Cerebellar cortex (tissue), 1 donor: ENCODE results near the gene ARGLU1.
A peak's percentile ranks its signal among the peaks of the same experiment; 100 is the strongest.
"Not testable (repeated sequence)": the region's sequence is repeated elsewhere in the genome, so short reads cannot be mapped to it uniquely, and the experiment has no call there.

Experiments
- DNase-seq: peaks from one replicate; pipeline ENCODE4 v3.0.0-alpha.2; 2015; ENCODE audit warnings: low spot score

ARGLU1 gene, protein sequence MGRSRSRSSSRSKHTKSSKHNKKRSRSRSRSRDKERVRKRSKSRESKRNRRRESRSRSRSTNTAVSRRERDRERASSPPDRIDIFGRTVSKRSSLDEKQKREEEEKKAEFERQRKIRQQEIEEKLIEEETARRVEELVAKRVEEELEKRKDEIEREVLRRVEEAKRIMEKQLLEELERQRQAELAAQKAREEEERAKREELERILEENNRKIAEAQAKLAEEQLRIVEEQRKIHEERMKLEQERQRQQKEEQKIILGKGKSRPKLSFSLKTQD

DNA sequence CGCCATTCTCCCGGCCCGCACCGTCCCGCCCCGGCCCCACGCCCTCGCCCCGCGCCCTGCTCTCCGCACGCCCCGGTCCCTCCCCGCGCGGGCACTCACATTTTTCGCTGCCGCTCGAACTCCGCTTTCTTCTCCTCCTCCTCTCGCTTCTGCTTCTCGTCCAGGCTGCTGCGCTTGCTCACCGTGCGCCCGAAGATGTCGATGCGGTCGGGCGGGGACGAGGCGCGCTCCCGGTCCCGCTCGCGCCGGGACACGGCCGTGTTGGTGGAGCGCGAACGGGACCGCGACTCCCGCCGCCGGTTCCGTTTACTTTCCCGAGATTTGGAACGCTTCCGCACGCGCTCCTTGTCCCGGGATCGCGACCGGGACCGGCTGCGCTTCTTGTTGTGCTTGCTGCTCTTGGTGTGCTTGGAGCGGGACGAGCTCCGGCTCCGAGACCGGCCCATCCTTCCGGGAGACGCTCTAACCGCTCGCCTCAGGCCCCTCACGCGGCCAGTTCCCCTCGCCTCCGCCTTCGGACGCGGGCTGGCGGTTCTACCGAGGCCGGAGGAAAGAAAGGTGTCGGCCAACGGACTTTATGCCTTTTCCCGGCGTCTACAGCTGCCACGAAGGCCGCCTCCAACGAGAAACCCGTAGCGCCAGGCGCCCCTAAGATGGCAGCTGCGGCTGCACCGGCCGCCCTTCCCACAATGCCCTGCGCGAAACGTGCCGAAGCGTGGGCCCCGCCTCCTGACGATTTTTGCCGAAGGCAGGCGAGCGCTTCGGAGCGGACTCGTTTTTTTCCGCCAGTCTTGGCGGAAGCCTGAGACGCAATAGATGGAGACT lies at the start of gene ARGLU1:
Gene ARGLU1 (minus strand): TSS at position 664 of the 825 bp plus-strand sequence. CDS start 218 bp downstream, at position 446.
- DNase-seq, result peak; percentile 90

DNA sequence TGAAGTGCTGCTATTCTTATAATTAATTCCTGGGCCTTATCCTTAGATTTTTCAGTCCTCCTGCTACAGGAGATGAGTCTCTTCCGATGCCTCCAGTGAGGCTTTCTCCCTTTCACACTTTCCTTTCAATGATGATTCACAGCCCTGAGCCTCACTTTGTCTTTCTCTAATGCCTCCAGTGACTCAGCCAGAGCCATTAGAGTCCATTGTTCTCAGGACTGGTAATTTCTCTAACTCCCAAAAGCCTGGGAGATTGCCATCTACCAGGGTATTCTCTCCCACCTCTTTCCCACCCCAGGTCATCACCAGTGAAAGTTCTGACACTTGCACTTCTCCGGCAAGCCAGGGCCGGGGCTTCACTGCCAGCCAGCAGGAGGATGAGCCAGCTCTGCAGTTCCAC lies 49.6 kb upstream of the ARGLU1 start:
- DNase-seq, result no peak

DNA sequence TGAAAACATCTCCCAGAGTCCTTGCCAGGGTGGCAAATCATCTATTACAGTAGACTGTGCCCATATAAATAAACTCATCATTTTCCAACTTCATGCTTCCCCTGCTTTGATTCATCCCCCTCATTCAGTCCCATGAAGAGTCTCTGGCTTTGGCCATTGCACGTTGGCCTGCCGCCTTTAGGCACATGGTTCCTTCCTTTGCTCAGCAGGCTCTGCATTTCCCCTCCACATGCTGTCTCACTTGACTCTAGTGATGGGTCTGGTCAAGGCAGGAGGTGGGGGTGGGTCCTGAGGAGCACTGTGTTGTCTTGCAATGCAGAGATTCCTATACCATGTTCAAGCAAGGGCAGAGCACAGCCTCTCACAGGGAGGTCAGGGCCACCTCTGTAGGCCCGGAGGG lies 48.8 kb upstream of the ARGLU1 start:
- DNase-seq, result no peak

DNA sequence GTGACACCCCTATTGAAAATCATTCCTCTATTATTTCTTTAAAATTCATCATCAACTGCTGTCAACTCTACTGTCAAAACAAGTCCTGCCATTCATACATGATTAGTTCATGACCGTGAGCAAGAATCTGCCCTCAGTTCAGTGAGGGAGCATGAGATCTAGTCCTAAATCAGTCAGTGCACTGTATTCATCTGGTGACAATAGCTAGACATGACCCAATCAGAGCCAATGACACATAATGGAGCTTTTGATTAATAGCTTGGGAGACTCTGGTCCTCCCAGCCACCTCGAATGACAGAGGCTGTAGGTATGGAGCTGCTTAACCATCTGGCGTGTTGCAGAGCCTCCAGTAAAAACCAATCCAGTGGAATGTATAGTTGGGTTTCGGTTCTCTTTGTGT lies 46.9 kb upstream of the ARGLU1 start:
- no peak for DNase-seq

DNA sequence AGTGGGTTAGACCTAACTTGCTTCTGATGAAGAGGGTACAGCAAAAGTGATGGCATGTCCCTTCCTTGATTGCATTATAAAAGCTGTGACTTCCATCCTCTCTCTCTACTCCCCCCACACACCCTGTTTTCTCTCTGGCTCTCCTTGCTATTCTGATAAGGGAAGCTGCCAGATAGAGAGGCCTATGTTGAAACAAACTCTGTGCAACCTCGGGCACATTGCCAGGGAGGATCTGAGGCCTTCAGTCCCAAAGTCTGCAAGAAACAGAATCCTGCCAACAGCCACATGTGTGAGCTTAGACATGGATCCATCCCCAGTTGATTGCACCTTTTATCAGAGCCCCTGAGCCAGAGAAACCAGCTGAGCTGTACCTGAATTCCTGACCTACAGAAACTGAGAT lies 44.8 kb upstream of the ARGLU1 start:
- no peak for DNase-seq

DNA sequence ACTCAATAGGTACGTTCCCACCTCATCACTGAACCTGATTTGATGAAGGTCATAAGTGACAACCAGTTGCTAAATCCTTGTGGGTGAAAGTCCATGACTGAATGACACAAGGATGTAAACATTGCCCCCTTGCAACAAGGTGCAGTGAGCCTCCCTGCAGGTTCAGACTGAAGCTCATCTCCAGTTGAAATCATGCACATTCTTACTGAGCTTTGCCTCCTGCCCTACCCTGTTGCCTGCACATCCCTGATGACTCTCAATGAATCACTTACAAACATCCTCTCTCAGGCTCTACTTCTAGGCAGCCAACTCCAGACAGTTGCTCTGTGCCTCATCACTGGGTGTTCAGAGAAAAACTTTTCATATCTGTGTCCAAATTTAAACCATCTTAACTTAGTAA lies 42.5 kb upstream of the ARGLU1 start:
- no peak for DNase-seq

DNA sequence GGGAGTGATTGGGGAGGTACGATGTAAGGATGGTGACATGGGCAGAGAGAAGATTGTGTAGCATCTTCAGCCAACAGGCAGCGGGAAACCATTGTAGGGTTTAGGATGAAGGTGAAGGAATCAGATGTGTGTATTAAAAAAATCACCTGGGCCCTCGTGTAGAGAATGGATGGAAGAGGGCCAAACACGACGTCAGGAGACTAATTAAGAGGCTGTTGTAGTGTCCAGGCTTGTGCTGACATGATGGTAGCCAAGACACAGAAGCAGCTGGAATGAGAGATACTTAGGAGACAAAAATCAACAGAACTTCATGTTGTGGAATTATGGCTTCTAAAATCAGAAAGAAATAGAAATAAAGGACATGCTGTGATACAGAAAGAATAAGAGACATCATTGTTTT lies 41.2 kb upstream of the ARGLU1 start:
- DNase-seq, result no peak

DNA sequence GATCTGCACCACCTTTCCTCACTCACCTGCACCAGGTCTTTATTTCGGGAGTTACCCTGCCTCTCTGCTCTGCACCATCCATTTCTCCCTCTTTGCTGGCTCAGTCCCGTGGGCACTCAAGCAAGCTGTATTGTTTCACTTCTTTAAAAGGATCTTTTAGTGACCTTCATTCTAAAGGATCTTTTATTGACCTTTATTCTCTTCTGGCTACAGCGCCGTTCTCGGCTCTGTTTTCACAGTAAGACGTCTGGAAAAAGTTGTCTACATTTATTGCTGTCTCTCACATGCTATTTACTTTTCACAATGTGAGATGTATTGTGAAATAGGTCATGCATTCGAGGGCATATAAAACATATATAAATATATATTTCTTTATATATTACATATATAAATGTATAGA lies 35.6 kb upstream of the ARGLU1 start:
- no peak for DNase-seq

DNA sequence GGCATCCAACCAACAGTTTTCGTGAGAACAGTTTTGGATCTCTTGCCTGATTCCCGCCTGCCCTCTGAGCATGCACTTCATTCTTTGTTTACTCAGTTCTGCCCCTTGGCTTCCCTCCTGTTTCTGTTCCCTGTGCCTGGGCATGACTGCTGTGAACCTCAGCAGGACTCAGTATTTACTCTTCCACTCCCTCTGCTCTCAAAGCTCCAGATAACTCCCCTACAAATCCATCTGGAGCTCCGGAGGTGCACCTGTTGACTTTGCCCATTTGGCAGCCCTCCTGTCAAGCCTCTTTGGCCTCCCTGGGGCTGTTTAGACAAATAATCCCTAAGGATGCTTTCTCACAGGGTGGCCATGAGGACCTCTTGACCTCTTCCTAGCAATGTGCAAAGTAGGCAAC lies 34.2 kb upstream of the ARGLU1 start:
- no peak for DNase-seq

DNA sequence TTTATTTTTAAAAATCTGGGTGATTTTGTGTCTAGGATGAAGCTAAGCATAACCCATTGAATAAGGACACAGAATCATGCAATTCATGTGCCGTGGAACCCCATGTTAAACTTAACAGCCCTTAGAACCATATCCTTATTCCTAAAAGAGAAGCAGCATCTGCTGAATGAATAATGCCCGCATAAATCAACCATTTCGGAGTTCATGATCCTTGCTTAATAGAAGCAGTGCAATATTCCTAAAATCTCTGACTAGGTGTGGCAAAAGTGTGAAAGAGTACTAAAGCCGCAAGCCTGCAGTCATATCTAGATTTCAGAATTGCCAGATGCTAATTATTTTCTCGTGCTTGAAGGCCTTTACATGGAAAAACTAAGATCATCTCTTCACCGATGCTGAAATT lies 33.6 kb upstream of the ARGLU1 start:
- no peak for DNase-seq

DNA sequence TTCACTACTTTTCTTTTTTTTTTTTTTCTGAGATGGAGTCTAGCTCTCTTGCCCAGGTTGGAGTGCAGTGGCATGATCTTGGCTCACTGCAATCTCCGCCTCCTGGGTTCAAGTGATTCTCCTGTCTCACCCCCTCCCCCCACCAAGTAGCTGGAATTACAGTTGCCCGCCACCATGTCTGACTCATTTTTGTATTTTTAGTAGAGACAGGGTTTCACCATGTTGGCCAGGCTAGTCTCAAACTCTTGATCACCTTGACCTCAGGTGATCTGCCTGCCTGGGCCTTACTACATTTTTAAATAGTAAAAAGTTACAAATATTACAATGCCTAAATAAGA lies 32.8 kb upstream of the ARGLU1 start:
- DNase-seq, result not testable (repeated sequence)

DNA sequence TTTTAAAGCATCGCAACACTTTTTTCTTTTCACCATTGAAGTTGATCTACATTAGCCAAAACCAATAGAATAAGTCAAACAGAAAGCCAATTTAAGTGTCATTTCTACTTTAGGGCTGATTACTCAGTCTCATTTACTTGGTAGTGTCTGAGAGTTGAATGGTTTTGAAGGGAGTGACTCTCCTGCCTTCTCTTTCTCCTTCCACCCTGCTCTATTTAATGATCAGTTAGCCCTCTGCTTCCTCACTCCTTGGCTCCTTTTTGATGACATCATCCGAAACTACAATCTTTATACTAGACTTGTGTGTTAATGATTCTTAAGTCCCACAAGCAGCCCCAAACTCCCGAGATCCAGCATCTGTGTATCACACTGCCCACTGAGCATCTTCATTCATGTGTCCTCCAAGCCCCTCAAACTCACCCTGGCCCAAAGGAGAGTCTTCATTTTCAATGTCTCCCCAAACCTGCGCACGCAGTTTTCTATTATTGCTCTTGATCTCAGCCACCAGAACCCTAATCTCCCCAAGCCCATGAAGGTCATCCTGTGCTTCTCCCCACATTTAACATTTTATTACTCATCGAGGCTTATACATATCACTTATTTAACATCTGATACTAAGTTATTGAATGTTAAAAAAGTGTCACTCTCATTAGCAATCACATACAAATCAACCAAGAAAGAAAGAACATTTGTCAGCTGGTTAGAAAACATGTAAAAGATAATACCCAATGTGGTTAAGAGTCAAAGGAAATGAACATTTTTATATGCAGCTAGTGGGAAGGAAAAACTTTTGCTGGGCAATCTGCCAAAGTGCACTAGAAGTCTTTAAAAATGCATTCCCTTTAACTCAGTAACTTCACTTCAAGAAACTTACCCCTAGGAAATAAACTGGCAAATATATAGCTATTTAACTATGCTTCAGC lies 32.2 kb upstream of the ARGLU1 start:
- no peak for DNase-seq

DNA sequence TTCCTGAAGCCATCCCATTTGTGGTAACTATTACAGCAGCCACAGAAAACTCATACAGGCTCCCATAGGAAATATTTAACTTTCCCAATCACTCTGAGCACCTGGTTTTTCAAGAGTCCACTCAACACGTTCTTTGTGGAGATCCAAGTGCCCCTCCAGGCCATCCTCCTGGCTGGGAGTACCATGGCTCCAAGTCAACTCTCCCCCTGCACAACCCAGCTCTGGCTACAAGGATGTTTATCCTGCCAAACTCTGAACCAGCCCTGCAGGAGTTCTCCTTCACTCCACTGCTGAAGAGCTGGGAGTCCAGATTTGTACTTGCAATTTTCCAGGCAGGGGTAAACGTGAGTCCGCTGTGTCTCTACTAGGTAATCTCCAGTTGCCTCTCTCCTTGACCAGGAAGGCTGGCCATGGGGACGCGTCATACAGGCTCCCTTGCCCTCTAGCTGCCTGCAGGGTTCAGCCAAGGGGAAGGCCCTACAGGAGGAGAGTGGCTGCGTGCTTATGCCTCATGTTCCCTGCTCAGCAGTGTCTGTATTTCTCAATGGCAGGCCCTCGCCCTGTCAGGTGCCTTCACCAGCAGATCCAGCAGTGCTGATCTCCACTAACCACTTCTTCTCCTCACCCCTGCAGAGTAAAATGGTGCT lies 29.9 kb upstream of the ARGLU1 start:
- no peak for DNase-seq

DNA sequence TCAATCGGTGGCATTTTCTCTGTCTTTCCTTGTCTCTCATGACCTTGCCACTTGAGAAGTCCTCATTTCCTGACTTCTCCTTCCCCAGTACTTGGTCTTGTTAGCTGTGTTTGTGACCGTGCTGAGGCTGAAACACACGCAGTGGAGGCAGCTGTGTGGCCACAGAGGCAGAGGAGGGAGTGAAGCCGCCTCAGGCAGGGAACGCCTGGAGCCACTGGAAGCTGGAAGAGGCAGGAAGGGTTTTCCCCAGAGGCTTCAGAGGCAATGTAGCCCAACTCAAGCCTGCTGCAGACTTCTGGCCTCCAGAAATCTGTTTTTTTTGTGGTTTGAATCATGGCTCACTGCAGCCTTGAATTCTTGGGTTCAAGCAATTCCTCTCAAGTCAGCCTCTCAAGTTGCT lies 29.2 kb upstream of the ARGLU1 start:
- DNase-seq, result no peak

DNA sequence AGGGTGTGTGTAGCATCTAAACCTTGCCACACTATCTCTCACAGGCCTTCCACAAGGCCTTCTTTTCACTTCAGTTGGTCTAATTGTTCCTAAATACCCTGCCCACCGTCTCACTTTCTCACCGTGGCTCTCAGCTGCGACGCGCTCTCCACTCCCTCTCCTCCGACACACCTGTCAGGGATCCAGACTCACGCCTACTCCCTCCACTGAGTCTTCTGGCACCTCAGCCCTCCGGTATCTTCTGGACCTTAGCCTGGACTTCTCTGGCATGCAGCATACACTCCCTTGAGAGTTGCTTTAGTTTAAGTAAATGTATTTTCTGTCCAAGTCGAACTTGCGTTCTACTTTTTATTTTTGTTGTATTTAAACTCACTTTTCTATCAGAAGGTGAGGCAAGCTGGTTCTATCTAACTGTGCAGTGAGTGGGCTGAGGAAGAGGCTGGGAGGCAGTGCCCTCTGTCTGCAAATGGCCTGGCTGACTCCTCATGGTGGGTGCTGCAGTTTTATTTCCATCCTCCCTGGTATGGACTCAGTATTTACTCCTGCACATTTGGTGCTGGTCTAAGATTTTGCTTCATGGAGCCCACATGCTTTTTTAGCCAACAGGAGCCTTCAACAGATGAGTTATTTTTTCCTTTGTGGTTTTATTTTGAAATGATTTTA lies 28.5 kb upstream of the ARGLU1 start:
- DNase-seq, result no peak

DNA sequence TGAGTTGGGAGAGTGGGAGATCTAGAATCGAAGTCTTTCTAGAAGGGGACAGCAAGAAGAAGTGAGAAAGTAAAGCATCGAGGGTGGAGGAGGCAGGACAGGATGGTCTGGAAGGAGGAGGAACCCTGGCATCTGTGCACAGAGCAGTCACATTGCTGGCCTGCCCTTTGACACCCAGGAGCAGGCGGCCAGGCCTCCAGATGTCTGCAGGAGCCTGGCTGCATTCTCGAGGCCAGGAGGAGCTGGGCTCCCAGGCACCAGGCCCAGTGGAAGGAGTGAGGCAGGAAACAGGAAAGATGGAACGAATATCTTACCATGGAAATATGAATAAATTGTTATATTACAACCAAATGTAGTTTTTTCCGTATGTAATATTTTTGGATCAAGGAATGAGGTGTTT lies 27.7 kb upstream of the ARGLU1 start:
- no peak for DNase-seq

DNA sequence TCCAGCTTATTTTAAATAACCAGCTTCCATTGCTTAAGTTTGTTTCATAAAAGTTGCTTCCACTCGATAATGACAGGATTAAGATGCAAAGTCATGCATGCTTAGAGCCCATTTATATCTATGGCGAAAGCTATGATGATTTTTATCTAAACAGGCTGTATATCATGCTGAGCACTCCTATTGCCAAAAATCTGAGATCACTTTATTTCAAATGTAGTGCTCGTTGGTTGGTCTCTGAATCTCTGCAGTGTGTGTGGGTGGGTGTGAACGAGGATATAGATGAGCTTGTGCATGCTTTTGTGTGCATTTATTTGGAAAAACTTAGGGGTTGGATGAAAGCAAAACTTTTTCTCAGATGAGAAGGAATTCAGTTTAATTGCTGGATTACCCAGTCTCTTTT lies 27.0 kb upstream of the ARGLU1 start:
- no peak for DNase-seq

DNA sequence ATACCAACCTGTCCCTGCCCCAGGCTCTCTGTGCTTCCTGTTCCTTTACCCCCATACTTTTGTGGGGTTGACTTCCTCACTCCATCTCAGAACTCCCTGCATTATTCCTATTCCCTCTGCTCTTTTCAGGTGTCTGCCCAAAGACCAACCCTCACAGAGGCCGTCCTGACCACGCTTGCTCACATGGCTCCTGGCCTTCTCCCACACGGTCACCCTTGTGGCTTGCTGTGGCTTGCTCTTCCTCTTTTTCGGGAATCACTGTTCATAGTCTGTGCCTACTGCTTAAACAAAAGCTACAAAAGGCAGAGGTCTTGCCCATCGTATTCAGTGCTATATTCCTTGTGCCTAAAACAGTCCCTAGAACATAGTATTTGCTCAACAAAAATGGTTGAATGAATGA lies 25.2 kb upstream of the ARGLU1 start:
- no peak for DNase-seq

DNA sequence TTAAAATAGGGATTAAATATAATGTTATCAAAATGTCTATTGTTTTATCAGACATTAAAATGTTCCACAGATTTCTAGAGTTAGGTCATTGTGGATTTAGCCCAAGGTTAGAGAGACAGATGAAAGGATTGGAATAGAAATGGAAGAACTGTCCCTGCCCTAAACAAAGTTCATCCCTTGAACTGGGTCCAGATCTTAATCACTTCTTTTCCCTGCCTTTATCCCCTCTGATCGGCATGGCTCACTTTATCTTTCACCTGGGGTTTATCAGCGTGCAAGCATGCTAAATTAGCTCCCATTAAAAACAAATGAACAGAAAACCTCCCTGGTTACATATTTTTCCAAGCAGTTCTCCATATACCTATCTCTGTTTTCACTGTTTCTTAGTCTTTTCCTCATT lies 23.4 kb upstream of the ARGLU1 start:
- no peak for DNase-seq

DNA sequence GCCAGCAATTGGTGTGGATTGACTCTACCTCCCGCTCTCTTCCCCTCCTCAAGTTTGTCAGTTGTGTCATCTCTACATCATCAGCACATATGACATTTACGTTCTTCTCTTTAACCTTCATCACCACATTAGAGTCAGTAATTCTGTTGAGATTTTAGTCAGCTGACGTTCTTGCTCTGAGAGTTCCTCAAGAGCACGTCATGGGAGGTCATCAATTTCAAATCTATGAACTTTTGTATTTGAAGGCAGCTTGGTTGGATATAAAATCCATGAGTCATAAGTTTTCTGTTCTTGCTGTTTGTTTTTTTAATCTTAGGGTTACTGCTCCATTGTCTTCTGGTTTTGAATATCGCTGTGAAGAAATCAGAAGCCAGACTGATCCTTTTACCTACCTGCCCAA lies 21.8 kb upstream of the ARGLU1 start:
- DNase-seq, result no peak

DNA sequence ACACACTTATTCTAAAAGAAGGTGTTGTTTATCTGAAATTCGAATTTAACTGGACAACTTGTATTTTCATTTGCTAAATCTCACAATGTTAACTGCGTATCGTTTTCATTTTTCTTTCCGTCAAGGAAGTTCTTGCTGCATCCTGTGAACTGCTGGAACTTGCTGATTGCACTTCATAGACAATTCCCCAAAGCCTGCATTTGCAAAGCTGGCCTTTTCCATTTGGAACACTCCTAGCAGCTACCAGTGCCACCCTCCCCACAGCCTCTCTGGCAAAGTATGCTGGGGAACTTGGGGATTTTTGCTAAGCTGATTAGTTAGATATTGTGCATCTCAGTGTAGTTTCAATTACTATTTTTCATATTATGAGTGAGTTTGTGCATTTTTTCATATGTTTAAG lies 20.4 kb upstream of the ARGLU1 start:
- no peak for DNase-seq

DNA sequence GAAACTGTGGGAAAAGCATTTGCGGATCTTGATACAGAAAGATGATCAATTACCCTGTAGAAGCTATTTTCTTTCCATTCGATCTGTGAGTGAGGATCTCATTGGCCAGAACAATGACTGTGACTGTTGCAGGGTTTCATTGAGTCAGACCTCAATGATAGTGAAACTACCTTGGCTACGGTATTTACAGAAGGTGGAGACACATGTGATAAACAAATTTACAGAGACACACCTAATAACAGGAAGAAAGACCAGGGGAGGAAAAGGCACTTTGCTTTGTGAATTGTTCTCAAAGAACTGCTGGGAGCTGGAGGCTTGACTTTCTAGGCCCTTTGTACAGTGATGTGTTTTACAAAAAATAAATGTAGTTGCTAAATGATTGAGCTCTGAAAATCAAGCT lies 19.9 kb upstream of the ARGLU1 start:
- no peak for DNase-seq
